ENCODE data around the gene HMGN3.
A peak's percentile ranks its signal among the peaks of the same experiment; 100 is the strongest.

Gene HMGN3

DNA sequence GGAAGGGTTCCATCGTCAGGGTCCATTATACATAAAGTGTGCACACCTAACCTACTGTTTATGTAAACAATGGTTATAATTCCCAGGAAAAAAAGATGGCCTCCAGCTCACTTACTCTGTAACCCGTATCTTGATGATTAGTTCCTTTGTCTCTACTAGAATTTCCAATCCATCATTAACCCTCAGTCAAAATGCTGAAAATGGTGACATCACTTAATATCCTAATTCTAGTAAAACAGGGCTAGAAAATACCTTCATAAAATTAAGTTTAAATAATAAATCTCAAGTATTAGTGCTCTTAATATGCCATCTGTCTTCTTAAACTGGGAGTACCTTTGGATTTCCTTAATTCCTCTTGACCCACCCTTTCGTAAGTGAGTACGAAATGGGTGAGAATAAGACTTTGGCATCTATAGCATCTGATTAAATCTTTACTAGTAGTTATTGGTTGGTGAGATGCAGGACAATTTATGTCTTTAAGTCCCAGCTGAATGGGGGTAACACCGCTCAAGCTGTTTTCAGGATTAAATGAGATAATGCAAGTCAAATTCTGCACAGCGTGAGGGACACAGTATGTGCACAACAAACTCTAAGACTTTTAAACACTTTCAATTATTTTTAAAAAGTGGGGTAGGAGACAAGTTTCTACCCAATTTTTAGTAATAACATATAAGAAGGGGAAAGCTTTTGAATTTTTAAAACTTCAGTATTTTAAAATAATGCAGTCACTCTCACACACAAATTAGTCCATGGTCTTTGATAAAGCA, 1.6 kb downstream of the HMGN3 start:
- TF ChIP-seq ZFX (IDR thresholded peaks at IDR 0.05) (no peak), CTCF (conservative IDR thresholded peaks at IDR 0.05) (no peak)
- peak overlapping the region; percentile 77 for H3K27ac ChIP-seq

DNA sequence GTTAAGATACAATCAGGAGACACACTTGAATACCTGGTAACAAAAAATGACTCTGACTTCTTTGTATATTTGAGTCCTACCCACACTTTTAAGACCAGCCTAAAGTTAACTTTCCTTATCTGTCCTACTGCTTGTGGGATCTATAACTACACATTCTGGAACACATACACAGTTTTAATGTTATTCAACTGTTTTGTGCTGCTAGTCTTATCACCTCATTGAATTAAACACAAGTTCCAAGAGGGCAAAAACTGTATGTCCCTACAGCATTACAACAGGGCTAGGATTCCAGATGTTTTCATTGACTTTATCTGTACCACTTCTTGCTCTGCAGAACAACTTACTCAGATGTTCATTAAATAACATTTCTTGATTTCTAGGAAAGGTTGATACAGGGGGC, 2.8 kb downstream of the HMGN3 start:
- H3K27ac ChIP-seq, result no peak overlapping the region
- TF ChIP-seq CTCF (conservative IDR thresholded peaks at IDR 0.05), result no peak
- TF ChIP-seq ZFX (IDR thresholded peaks at IDR 0.05), result no peak

GRCh38 chr6:79231101-79231500, 3.4 kb downstream of the HMGN3 start:
- TF ChIP-seq ZFX (IDR thresholded peaks at IDR 0.05), result no peak
- TF ChIP-seq CTCF (conservative IDR thresholded peaks at IDR 0.05), result no peak
- H3K27ac ChIP-seq, result no peak overlapping the region

GRCh38 chr6:79230149-79230548, 4.3 kb downstream of the HMGN3 start:
- no peak for TF ChIP-seq CTCF (conservative IDR thresholded peaks at IDR 0.05)
- no peak for TF ChIP-seq ZFX (IDR thresholded peaks at IDR 0.05)
- H3K27ac ChIP-seq, result no peak overlapping the region

GRCh38 chr6:79227445-79227844, 7.0 kb downstream of the HMGN3 start:
- TF ChIP-seq ZFX (IDR thresholded peaks at IDR 0.05), result no peak
- TF ChIP-seq CTCF (conservative IDR thresholded peaks at IDR 0.05), result no peak
- no peak overlapping the region for H3K27ac ChIP-seq

DNA sequence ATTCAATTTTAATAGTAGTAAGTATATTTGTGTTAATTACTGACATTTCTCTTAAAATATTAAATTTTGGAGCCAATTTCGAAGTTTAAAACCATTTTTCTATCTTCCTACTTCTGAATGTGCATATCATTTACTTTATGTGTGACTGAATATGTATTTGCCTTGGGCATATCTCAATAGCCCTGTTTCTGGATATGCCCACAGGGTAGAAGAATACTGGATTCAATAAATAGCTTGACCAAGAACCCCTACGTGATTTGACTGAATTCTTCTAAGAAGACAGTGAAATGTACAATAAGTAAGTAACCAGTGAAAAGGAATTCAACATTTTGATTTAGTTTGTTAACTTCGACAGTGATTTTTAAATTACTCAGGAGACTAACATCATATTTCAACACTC, 7.8 kb downstream of the HMGN3 start:
- H3K27ac ChIP-seq, result no peak overlapping the region

More for the DNA sequence above, 7.8 kb downstream of the HMGN3 start:
- TF ChIP-seq ZFX (IDR thresholded peaks at IDR 0.05), result no peak
- TF ChIP-seq CTCF (conservative IDR thresholded peaks at IDR 0.05), result no peak

All from C4-2B (cell line).